HEK293 (cell line): Measurements from ENCODE around the gene CERS5.

Source experiments
- CTCF ChIA-PET: fragments of 350-600 bp; formaldehyde crosslinking; extraction: SDS; loops from one replicate; lab custom pipeline; 2021; ENCODE audit warnings: antibody characterized with exemption; lab: Yijun Ruan, JAX
- POLR2A ChIA-PET: fragments of 300-600 bp; formaldehyde crosslinking; extraction: SDS; loops from one replicate; lab custom pipeline; 2020; ENCODE audit warnings: antibody characterized with exemption, inconsistent platforms; lab: Yijun Ruan, JAX
- H3K27ac ChIP-seq: fragments of 200-500 bp; sonication (Bioruptor generic); 2 replicates; pipeline ENCODE4 v1.5.1; 2014; ENCODE audit warnings: low read depth, low read length, control low read depth, inconsistent platforms; ENCODE audit errors: extremely low read depth
- H3K36me3 ChIP-seq, 2 experiments: fragments of 200-500 bp in 1 of 2; sonication (Bioruptor generic) in 1 of 2; 1 replicate in 1 of 2; 2 replicates in 1 of 2; pipeline ENCODE4 v1.5.1; 2014 to 2017; ENCODE audit warnings: inconsistent platforms in 2 of 2, low read length in 2 of 2; ENCODE audit not compliant: control insufficient read depth in 2 of 2, insufficient read depth in 1 of 2
- H3K4me1 ChIP-seq: fragments of 200-500 bp; sonication (Bioruptor generic); 2 replicates; pipeline ENCODE4 v1.5.1; 2014; ENCODE audit warnings: mild to moderate bottlenecking, low read length, inconsistent platforms; ENCODE audit not compliant: control insufficient read depth, insufficient read depth
- H3K4me3 ChIP-seq: 2 replicates; pipeline ENCODE4 v1.5.1; 2011; ENCODE audit warnings: low read depth, mild to moderate bottlenecking, control low read depth, low read length, moderate library complexity
- H3K9me3 ChIP-seq: fragments of 200-500 bp; sonication (Bioruptor generic); 2 replicates; pipeline ENCODE4 v1.5.1; 2014; ENCODE audit warnings: low read depth, low read length, inconsistent platforms; ENCODE audit not compliant: control insufficient read depth, insufficient read depth
- BCL11A ChIP-seq: fragments of 450-650 bp; formaldehyde crosslinking; IDR thresholded peaks from 2 replicates; pipeline ENCODE4 v1.5.1; 2016; ENCODE audit warnings: low read depth, missing biosample characterization, missing genetic modification characterization
- IKZF3 ChIP-seq: fragments of 450-650 bp; IDR thresholded peaks from 2 replicates; pipeline ENCODE4 v1.5.0; 2018; ENCODE audit warnings: missing biosample characterization, mild to moderate bottlenecking, missing genetic modification characterization, moderate library complexity
- KLF7 ChIP-seq: fragments of 450-650 bp; formaldehyde crosslinking; IDR thresholded peaks from 2 replicates; pipeline ENCODE4 v1.5.1; 2016; ENCODE audit warnings: missing biosample characterization, missing genetic modification characterization, borderline replicate concordance
- SCRT1 ChIP-seq: fragments of 450-650 bp; formaldehyde crosslinking; IDR thresholded peaks from 2 replicates; pipeline ENCODE4 v1.5.1; 2016; ENCODE audit warnings: missing biosample characterization, missing genetic modification characterization, borderline replicate concordance
- SETDB1 ChIP-seq: IDR thresholded peaks from one replicate; pipeline ENCODE4 v1.6.1; 2017; ENCODE audit warnings: mild to moderate bottlenecking, low read length, moderate library complexity, mixed read lengths; ENCODE audit not compliant: insufficient read length
- YY2 ChIP-seq: fragments of 450-650 bp; formaldehyde crosslinking; IDR thresholded peaks from 2 replicates; pipeline ENCODE4 v1.5.1; 2016; ENCODE audit warnings: missing biosample characterization, missing genetic modification characterization
- ZBTB17 ChIP-seq: fragments of 450-650 bp; formaldehyde crosslinking; IDR thresholded peaks from 2 replicates; pipeline ENCODE4 v1.5.1; 2016; ENCODE audit warnings: missing biosample characterization, missing genetic modification characterization
- ZNF140 ChIP-seq: fragments of 450-650 bp; formaldehyde crosslinking; IDR thresholded peaks from 2 replicates; pipeline ENCODE4 v1.5.1; 2016; ENCODE audit warnings: missing biosample characterization, missing genetic modification characterization
- ZNF335 ChIP-seq: fragments of 450-650 bp; formaldehyde crosslinking; conservative IDR thresholded peaks from 2 replicates; pipeline ENCODE4 v1.5.1; 2016; ENCODE audit warnings: missing biosample characterization, missing genetic modification characterization
- ZNF473 ChIP-seq: fragments of 450-650 bp; formaldehyde crosslinking; IDR thresholded peaks from 2 replicates; pipeline ENCODE4 v1.5.1; 2017; ENCODE audit warnings: missing biosample characterization, missing genetic modification characterization
- ZNF529 ChIP-seq: fragments of 450-650 bp; formaldehyde crosslinking; IDR thresholded peaks from 2 replicates; pipeline ENCODE4 v1.5.1; 2017; ENCODE audit warnings: missing genetic modification characterization, missing biosample characterization; ENCODE audit not compliant: insufficient replicate concordance
- ZNF624 ChIP-seq: fragments of 450-650 bp; formaldehyde crosslinking; IDR thresholded peaks from 2 replicates; pipeline ENCODE4 v1.5.1; 2017; ENCODE audit warnings: missing biosample characterization, missing genetic modification characterization
- ZNF654 ChIP-seq: fragments of 450-650 bp; formaldehyde crosslinking; IDR thresholded peaks from 2 replicates; pipeline ENCODE4 v1.5.1; 2016; ENCODE audit warnings: low read depth, missing biosample characterization, missing genetic modification characterization
- ZNF660 ChIP-seq: fragments of 450-650 bp; IDR thresholded peaks from 2 replicates; pipeline ENCODE4 v1.5.1; 2018; ENCODE audit warnings: missing biosample characterization, mild to moderate bottlenecking, missing genetic modification characterization
- ZSCAN30 ChIP-seq: fragments of 450-650 bp; IDR thresholded peaks from 2 replicates; pipeline ENCODE4 v1.5.1; 2018; ENCODE audit warnings: missing biosample characterization, mild to moderate bottlenecking, missing genetic modification characterization, moderate library complexity
- TF ChIP-seq, protein P1 (sequence below): fragments of 450-650 bp; formaldehyde crosslinking; optimal IDR thresholded peaks from 2 replicates; pipeline ENCODE3; 2016; ENCODE audit warnings: missing biosample characterization, mild to moderate bottlenecking, missing genetic modification characterization
- TF ChIP-seq, protein P2 (sequence below): fragments of 450-650 bp; formaldehyde crosslinking; IDR thresholded peaks from 2 replicates; pipeline ENCODE4 v1.5.1; 2016; ENCODE audit warnings: missing biosample characterization, missing genetic modification characterization
- TF ChIP-seq, protein P3 (sequence below): fragments of 450-650 bp; formaldehyde crosslinking; conservative IDR thresholded peaks from 2 replicates; pipeline ENCODE4 v1.5.1; 2016; ENCODE audit warnings: low read depth, missing biosample characterization, missing genetic modification characterization
- TF ChIP-seq, protein P4 (sequence below): fragments of 450-650 bp; formaldehyde crosslinking; IDR thresholded peaks from 2 replicates; pipeline ENCODE4 v1.5.1; 2016; ENCODE audit warnings: missing biosample characterization, missing genetic modification characterization

Gene CERS5

DNA sequence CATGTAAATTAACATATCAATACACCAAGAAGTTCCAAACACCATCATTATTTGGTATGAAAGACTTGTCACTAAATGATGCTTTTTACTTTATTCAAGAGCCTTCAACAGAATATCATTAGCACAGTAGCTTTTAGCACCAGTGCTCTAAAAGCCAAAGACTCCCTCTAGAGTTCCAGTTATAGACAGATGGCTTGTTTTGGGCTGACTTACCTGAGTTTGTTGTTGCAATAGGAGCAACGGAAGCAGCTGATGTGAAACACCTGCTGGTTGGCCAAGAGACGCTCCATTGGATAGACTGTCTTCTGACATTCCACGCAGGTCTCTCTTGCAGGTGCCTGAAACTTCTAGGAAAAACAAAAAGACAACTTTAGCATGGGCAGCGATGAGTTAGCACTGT is 14.5 kb upstream of the CERS5 start:
- no peaks in the 10 kb centered on the region for H3K4me1 ChIP-seq

DNA sequence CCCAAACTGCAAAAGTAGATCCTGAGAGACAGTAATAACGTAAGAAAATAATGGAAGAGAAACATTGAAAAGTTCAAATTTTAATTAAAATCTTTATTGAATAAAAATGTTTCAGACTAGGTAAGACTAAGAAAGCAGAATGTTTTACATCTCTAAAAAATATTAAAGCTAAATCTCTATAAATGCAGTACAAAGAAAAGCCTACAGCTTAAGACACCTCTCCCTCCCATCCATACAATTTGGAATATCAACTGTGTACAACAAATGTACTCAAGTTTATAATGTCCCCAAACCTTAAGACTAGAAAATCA is 8.5 kb upstream of the CERS5 start:
- H3K27ac ChIP-seq, result no peak overlapping the region
- TF ChIP-seq ZBTB17 (tag by site-specific recombination) (0 out of 2 replicates have a peak, but pooled peaks have one; percentile 3), YY2 (tag by site-specific recombination) (no peak), KLF7 (no peak), ZNF140 (tag by site-specific recombination) (no peak)
- no peaks in the 10 kb centered on the region for H3K4me1 ChIP-seq
- no peaks in the 10 kb centered on the region for H3K9me3 ChIP-seq
- no peak overlapping the region for H3K4me3 ChIP-seq
- H3K36me3 ChIP-seq, result peaks cover 9 to 26% of the 10 kb centered on the region in 2 experiments
- ChIA-PET POLR2A (interaction anchor here (1.3 kb wide), 1 partner anchor 9 kb away, joined by 4 read pairs; the partner anchor contains the start of gene CERS5), CTCF (interaction anchor here (0.5 to 4.2 kb wide), 40 partner anchors 8 to 1241 kb away, joined by 3 to 41 read pairs (median 4); partner anchors contain the start of genes CERS5, COX14, GPD1 and LIMA1)

More for the DNA sequence above, 14.5 kb upstream of the CERS5 start:
- Histone ChIP-seq H3K27ac (no peak overlapping the region), H3K4me3 (no peak overlapping the region), H3K9me3 (no peaks in the 10 kb centered on the region), H3K36me3 (peaks cover 4 to 34% of the 10 kb centered on the region in 2 experiments; a peak in 2 of 3 replicates)
- ChIA-PET CTCF (interaction anchor here (0.6 to 3.8 kb wide), 7 partner anchors 10 to 402 kb away, joined by 3 to 17 read pairs (median 4); partner anchors contain the start of gene COX14), POLR2A (interaction anchor here (0.6 kb wide), 1 partner anchor 95 kb away, joined by 3 read pairs; no protein-coding TSS in a partner anchor)
- no peak for TF ChIP-seq SCRT1
- TF ChIP-seq ZNF335 (tag by site-specific recombination), result no peak

DNA sequence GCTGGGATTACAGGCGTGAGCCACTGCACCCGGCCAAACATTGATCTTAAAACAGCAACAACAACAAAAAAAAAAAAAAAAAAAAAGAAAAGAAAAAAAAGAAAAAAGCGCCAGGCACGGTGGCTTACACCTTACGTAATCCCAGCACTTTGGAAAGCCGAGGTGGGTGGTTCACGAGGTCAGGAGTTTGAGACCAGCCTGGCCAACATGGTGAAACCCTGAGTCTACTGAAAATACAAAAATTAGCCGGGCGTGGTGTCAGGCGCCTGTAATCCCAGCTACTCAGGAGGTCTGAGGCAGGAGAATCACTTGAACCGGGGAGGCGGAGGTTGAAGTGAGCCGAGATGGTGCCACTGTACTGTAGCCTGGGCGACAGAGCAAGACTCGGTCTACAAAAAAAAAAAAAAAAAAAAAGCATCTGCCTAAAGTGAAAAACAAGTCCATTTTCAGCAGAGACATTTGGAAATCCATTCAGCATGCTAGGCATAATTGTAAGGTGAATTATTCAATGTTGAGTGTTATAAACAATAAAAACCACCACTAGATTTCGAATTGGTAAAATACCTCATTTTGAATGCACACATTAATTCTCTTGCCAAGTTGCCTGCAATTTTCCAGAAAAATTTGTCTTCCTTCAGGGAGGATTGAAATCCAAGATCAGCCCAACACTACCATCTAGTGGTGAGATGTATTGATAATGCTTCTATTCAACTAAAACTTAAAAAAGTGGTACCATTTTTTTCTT is 8.0 kb upstream of the CERS5 start:
- Histone ChIP-seq H3K9me3 (no peaks in the 10 kb centered on the region), H3K36me3 (peaks cover 9 to 21% of the 10 kb centered on the region in 2 experiments), H3K27ac (no peak overlapping the region), H3K4me1 (no peaks in the 10 kb centered on the region), H3K4me3 (no peak overlapping the region)
- CTCF ChIA-PET, result interaction anchor here (0.5 to 4.2 kb wide), 33 partner anchors 8 to 396 kb away, joined by 3 to 41 read pairs (median 5); partner anchors contain the start of genes CERS5, COX14, GPD1 and SMARCD1
- POLR2A ChIA-PET, result interaction anchor here (1.3 kb wide), 1 partner anchor 8 kb away, joined by 4 read pairs; the partner anchor contains the start of gene CERS5
- TF ChIP-seq ZNF660, result peak; percentile 42; the same call in 1 of the 2 replicates
- TF ChIP-seq ZNF473 (tag by site-specific recombination), result no peak
- no peak for TF ChIP-seq BCL11A (tag by site-specific recombination)
- TF ChIP-seq ZBTB17 (tag by site-specific recombination), result 0 out of 2 replicates have a peak, but pooled peaks have one; percentile 12
- TF ChIP-seq, protein P1, sequence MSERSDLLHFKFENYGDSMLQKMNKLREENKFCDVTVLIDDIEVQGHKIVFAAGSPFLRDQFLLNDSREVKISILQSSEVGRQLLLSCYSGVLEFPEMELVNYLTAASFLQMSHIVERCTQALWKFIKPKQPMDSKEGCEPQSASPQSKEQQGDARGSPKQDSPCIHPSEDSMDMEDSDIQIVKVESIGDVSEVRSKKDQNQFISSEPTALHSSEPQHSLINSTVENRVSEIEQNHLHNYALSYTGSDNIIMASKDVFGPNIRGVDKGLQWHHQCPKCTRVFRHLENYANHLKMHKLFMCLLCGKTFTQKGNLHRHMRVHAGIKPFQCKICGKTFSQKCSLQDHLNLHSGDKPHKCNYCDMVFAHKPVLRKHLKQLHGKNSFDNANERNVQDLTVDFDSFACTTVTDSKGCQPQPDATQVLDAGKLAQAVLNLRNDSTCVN, result no peak
- TF ChIP-seq, protein P2, sequence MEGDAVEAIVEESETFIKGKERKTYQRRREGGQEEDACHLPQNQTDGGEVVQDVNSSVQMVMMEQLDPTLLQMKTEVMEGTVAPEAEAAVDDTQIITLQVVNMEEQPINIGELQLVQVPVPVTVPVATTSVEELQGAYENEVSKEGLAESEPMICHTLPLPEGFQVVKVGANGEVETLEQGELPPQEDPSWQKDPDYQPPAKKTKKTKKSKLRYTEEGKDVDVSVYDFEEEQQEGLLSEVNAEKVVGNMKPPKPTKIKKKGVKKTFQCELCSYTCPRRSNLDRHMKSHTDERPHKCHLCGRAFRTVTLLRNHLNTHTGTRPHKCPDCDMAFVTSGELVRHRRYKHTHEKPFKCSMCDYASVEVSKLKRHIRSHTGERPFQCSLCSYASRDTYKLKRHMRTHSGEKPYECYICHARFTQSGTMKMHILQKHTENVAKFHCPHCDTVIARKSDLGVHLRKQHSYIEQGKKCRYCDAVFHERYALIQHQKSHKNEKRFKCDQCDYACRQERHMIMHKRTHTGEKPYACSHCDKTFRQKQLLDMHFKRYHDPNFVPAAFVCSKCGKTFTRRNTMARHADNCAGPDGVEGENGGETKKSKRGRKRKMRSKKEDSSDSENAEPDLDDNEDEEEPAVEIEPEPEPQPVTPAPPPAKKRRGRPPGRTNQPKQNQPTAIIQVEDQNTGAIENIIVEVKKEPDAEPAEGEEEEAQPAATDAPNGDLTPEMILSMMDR (tag by site-specific recombination), result peak; percentile 31; the same call in 1 of the 2 replicates
- 0 out of 2 replicates have a peak, but pooled peaks have one; percentile 26 for TF ChIP-seq ZNF335 (tag by site-specific recombination)
- TF ChIP-seq IKZF3, result peak; percentile 86
- TF ChIP-seq ZNF529 (tag by site-specific recombination), result no peak
- peak; percentile 53; the same call in 1 of the 2 replicates for TF ChIP-seq ZSCAN30
- TF ChIP-seq SETDB1, result no peak
- peak; percentile 90 for TF ChIP-seq ZNF654 (tag by site-specific recombination)
- TF ChIP-seq, protein P3, sequence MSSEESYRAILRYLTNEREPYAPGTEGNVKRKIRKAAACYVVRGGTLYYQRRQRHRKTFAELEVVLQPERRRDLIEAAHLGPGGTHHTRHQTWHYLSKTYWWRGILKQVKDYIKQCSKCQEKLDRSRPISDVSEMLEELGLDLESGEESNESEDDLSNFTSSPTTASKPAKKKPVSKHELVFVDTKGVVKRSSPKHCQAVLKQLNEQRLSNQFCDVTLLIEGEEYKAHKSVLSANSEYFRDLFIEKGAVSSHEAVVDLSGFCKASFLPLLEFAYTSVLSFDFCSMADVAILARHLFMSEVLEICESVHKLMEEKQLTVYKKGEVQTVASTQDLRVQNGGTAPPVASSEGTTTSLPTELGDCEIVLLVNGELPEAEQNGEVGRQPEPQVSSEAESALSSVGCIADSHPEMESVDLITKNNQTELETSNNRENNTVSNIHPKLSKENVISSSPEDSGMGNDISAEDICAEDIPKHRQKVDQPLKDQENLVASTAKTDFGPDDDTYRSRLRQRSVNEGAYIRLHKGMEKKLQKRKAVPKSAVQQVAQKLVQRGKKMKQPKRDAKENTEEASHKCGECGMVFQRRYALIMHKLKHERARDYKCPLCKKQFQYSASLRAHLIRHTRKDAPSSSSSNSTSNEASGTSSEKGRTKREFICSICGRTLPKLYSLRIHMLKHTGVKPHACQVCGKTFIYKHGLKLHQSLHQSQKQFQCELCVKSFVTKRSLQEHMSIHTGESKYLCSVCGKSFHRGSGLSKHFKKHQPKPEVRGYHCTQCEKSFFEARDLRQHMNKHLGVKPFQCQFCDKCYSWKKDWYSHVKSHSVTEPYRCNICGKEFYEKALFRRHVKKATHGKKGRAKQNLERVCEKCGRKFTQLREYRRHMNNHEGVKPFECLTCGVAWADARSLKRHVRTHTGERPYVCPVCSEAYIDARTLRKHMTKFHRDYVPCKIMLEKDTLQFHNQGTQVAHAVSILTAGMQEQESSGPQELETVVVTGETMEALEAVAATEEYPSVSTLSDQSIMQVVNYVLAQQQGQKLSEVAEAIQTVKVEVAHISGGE, result no peak
- TF ChIP-seq, protein P4, sequence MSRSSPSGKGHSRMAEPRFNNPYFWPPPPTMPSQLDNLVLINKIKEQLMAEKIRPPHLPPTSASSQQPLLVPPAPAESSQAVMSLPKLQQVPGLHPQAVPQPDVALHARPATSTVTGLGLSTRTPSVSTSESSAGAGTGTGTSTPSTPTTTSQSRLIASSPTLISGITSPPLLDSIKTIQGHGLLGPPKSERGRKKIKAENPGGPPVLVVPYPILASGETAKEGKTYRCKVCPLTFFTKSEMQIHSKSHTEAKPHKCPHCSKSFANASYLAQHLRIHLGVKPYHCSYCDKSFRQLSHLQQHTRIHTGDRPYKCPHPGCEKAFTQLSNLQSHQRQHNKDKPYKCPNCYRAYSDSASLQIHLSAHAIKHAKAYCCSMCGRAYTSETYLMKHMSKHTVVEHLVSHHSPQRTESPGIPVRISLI (tag by site-specific recombination), result peak; percentile 89
- no peak for TF ChIP-seq SCRT1
- no peak for TF ChIP-seq ZNF624 (tag by site-specific recombination)
